GM23338 (cell line): ENCODE measurements around the gene PCSK6. TPM values are rescaled to one million over a fixed set of nuclear protein-coding genes. Genes with fewer than 3 reads are reported as not detected.

Source experiments
- ATAC-seq: fragments of 200-7000 bp; cut with Tn5 transposase; 3 replicates; pipeline ENCODE4 v1.9.1; 2020
- DNase-seq: peaks from one replicate; pipeline ENCODE4 v3.0.0-alpha.2; 2015; ENCODE audit warnings: low spot score
- H2AFZ ChIP-seq: fragments of 200-600 bp; sonication (generic); 2 replicates; pipeline ENCODE4 v1.8.0; 2016; ENCODE audit warnings: antibody characterized with exemption, mild to moderate bottlenecking, moderate library complexity
- H3F3A ChIP-seq: fragments of 200-600 bp; sonication (generic); replicated peaks from 2 replicates; pipeline ENCODE4 v1.8.0; 2017; ENCODE audit warnings: antibody characterized with exemption, mixed run types, low read depth
- H3K27ac ChIP-seq: fragments of 200-600 bp; sonication (generic); 2 replicates; pipeline ENCODE4 v1.6.1; 2016; ENCODE audit warnings: low read depth
- H3K27me3 ChIP-seq: fragments of 200-600 bp; sonication (generic); 2 replicates; pipeline ENCODE4 v1.8.0; 2016; ENCODE audit warnings: mild to moderate bottlenecking, mixed run types, moderate library complexity; ENCODE audit not compliant: insufficient read depth
- H3K36me3 ChIP-seq: fragments of 200-600 bp; sonication (generic); 2 replicates; pipeline ENCODE4 v1.8.0; 2016; ENCODE audit warnings: mild to moderate bottlenecking; ENCODE audit not compliant: insufficient read depth
- H3K4me1 ChIP-seq: fragments of 200-600 bp; sonication (generic); 2 replicates; pipeline ENCODE4 v1.8.0; 2016; ENCODE audit warnings: mild to moderate bottlenecking, moderate library complexity; ENCODE audit not compliant: insufficient read depth
- H3K4me2 ChIP-seq: fragments of 200-600 bp; sonication (generic); 2 replicates; pipeline ENCODE4 v1.7.1; 2017; ENCODE audit warnings: mixed run types
- H3K4me3 ChIP-seq: fragments of 200-600 bp; sonication (generic); 2 replicates; pipeline ENCODE4 v1.6.1; 2016; ENCODE audit warnings: mixed run types
- H3K79me2 ChIP-seq: fragments of 200-600 bp; sonication (generic); replicated peaks from 2 replicates; pipeline ENCODE4 v1.8.0; 2017; ENCODE audit warnings: mild to moderate bottlenecking; ENCODE audit not compliant: insufficient read depth
- H3K9me2 ChIP-seq: fragments of 200-600 bp; sonication (generic); 2 replicates; pipeline ENCODE4 v1.8.0; 2017; ENCODE audit not compliant: insufficient read depth
- H4K20me1 ChIP-seq: fragments of 200-600 bp; sonication (generic); replicated peaks from 2 replicates; pipeline ENCODE4 v1.8.0; 2017; ENCODE audit warnings: mild to moderate bottlenecking; ENCODE audit not compliant: insufficient read depth
- H3K27ac Mint-ChIP-seq: 2 replicates; pipeline ENCODE4 v1.8.0; 2020; ENCODE audit warnings: inconsistent platforms, mild to moderate bottlenecking, moderate library complexity, mixed read lengths
- H3K27me3 Mint-ChIP-seq: 3 replicates; pipeline ENCODE4 v1.8.0; 2022; ENCODE audit warnings: low read depth, mild to moderate bottlenecking, moderate library complexity, mixed read lengths, inconsistent platforms; ENCODE audit not compliant: insufficient read depth, poor library complexity
- H3K36me3 Mint-ChIP-seq: 3 replicates; pipeline ENCODE4 v1.8.0; 2021; ENCODE audit warnings: low read depth, mild to moderate bottlenecking, inconsistent platforms, moderate library complexity, mixed read lengths
- H3K4me1 Mint-ChIP-seq: 3 replicates; pipeline ENCODE4 v1.8.0; 2020; ENCODE audit warnings: mild to moderate bottlenecking, inconsistent platforms, mixed read lengths
- H3K4me3 Mint-ChIP-seq: 3 replicates; pipeline ENCODE4 v1.8.0; 2021; ENCODE audit warnings: moderate library complexity, mild to moderate bottlenecking, inconsistent platforms, mixed read lengths
- H3K9me3 Mint-ChIP-seq: 3 replicates; pipeline ENCODE4 v1.8.0; 2020; ENCODE audit warnings: moderate library complexity, mild to moderate bottlenecking, inconsistent platforms, mixed read lengths
- JUNB ChIP-seq: IDR thresholded peaks from one replicate; pipeline ENCODE4 v1.6.1; 2016; ENCODE audit warnings: antibody characterized with exemption; ENCODE audit not compliant: unreplicated experiment
- NANOG ChIP-seq: IDR thresholded peaks from 2 replicates; pipeline ENCODE4 v1.6.1; 2016; ENCODE audit warnings: antibody characterized with exemption, borderline replicate concordance
- STAT1 ChIP-seq: IDR thresholded peaks from one replicate; pipeline ENCODE4 v1.6.1; 2016; ENCODE audit warnings: antibody characterized with exemption; ENCODE audit not compliant: unreplicated experiment
- ZNF114 ChIP-seq: fragments of 250-450 bp; sonication (Bioruptor Pico); IDR thresholded peaks from 2 replicates; pipeline ENCODE4 v1.5.0; 2020; ENCODE audit warnings: mild to moderate bottlenecking, moderate library complexity
- ZNF331 ChIP-seq: fragments of 250-450 bp; sonication (Bioruptor Pico); IDR thresholded peaks from 2 replicates; pipeline ENCODE4 v1.5.0; 2020; ENCODE audit warnings: low read depth, mild to moderate bottlenecking, moderate library complexity
- polyA plus RNA-seq: library from polyadenylated mRNA; unstranded; fragments of >200 nt; fragmentation: Nextera tagmentation; extraction: Ambion mirVana; gene quantifications from 2 replicates; pipeline ENCODE4 v1.2.1, GENCODE V29; 2016
- total RNA-seq: library from RNA; depleted of rRNA; stranded (reverse); fragments of >200 nt; shearing (Covaris generic); gene quantifications from 2 replicates; pipeline ENCODE4 v1.2.3, GENCODE V29; 2014
- TF ChIP-seq, protein P1 (sequence below): fragments of 250-450 bp; sonication (Bioruptor Pico); IDR thresholded peaks from 2 replicates; pipeline ENCODE4 v1.5.0; 2020; ENCODE audit warnings: mild to moderate bottlenecking, moderate library complexity
- TF ChIP-seq, protein P2 (sequence below): IDR thresholded peaks from 2 replicates; pipeline ENCODE4 v1.6.1; 2016; ENCODE audit warnings: antibody characterized with exemption
- TF ChIP-seq, protein P3 (sequence below): IDR thresholded peaks from one replicate; pipeline ENCODE4 v1.6.1; 2018; ENCODE audit warnings: antibody characterized with exemption; ENCODE audit not compliant: unreplicated experiment

PCSK6 gene
- total and polyA plus RNA-seq, 2 experiments from 2014 or later: 1.7 to 6.7 TPM

DNA sequence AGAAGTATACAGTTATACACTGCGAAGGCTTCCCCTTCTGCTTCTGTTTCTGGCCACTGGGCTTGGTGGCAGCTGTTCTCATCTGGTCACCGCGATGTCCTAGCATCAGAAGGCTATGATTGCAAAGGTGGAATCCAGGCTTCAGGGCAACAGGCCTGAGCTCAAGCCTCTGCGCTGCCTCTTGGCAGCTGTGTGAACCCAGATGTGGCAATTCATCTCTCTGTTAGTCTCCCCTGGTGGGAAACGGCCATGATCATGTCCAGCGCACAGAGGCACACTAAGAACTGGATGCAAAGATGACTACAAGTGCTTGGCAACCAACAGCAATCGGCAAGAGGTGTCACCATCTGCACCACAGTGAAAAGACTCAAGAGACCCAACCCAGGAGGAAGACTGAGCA, 78.9 kb downstream of the PCSK6 start:
- Mint-ChIP-seq H3K36me3 (no peaks in the 10 kb centered on the region; the same call in 2 of the 3 replicates), H3K4me3 (no peak overlapping the region), H3K9me3 (no peaks in the 10 kb centered on the region), H3K4me1 (peaks cover 18% of the 10 kb centered on the region), H3K27me3 (peaks cover 9% of the 10 kb centered on the region), H3K27ac (no peak overlapping the region)
- Histone ChIP-seq H3K4me3 (no peak overlapping the region), H4K20me1 (0 out of 2 replicates have a peak, but pooled peaks cover 3% of the 10 kb centered on the region), H3K27ac (no peak overlapping the region), H2AFZ (0 out of 2 replicates have a peak overlapping the region, but pooled peaks have one; percentile 28), H3K4me1 (no peaks in the 10 kb centered on the region; the same call in 1 of the 2 replicates), H3K27me3 (no peaks in the 10 kb centered on the region), H3K9me2 (no peaks in the 10 kb centered on the region), H3K79me2 (no peaks in the 10 kb centered on the region), H3K36me3 (no peaks in the 10 kb centered on the region), H3K4me2 (no peak overlapping the region), H3F3A (no peaks in the 10 kb centered on the region)
- no peak for DNase-seq
- no peak for ATAC-seq
- no peak for TF ChIP-seq NANOG
- TF ChIP-seq STAT1: no peak
- TF ChIP-seq, protein P1, sequence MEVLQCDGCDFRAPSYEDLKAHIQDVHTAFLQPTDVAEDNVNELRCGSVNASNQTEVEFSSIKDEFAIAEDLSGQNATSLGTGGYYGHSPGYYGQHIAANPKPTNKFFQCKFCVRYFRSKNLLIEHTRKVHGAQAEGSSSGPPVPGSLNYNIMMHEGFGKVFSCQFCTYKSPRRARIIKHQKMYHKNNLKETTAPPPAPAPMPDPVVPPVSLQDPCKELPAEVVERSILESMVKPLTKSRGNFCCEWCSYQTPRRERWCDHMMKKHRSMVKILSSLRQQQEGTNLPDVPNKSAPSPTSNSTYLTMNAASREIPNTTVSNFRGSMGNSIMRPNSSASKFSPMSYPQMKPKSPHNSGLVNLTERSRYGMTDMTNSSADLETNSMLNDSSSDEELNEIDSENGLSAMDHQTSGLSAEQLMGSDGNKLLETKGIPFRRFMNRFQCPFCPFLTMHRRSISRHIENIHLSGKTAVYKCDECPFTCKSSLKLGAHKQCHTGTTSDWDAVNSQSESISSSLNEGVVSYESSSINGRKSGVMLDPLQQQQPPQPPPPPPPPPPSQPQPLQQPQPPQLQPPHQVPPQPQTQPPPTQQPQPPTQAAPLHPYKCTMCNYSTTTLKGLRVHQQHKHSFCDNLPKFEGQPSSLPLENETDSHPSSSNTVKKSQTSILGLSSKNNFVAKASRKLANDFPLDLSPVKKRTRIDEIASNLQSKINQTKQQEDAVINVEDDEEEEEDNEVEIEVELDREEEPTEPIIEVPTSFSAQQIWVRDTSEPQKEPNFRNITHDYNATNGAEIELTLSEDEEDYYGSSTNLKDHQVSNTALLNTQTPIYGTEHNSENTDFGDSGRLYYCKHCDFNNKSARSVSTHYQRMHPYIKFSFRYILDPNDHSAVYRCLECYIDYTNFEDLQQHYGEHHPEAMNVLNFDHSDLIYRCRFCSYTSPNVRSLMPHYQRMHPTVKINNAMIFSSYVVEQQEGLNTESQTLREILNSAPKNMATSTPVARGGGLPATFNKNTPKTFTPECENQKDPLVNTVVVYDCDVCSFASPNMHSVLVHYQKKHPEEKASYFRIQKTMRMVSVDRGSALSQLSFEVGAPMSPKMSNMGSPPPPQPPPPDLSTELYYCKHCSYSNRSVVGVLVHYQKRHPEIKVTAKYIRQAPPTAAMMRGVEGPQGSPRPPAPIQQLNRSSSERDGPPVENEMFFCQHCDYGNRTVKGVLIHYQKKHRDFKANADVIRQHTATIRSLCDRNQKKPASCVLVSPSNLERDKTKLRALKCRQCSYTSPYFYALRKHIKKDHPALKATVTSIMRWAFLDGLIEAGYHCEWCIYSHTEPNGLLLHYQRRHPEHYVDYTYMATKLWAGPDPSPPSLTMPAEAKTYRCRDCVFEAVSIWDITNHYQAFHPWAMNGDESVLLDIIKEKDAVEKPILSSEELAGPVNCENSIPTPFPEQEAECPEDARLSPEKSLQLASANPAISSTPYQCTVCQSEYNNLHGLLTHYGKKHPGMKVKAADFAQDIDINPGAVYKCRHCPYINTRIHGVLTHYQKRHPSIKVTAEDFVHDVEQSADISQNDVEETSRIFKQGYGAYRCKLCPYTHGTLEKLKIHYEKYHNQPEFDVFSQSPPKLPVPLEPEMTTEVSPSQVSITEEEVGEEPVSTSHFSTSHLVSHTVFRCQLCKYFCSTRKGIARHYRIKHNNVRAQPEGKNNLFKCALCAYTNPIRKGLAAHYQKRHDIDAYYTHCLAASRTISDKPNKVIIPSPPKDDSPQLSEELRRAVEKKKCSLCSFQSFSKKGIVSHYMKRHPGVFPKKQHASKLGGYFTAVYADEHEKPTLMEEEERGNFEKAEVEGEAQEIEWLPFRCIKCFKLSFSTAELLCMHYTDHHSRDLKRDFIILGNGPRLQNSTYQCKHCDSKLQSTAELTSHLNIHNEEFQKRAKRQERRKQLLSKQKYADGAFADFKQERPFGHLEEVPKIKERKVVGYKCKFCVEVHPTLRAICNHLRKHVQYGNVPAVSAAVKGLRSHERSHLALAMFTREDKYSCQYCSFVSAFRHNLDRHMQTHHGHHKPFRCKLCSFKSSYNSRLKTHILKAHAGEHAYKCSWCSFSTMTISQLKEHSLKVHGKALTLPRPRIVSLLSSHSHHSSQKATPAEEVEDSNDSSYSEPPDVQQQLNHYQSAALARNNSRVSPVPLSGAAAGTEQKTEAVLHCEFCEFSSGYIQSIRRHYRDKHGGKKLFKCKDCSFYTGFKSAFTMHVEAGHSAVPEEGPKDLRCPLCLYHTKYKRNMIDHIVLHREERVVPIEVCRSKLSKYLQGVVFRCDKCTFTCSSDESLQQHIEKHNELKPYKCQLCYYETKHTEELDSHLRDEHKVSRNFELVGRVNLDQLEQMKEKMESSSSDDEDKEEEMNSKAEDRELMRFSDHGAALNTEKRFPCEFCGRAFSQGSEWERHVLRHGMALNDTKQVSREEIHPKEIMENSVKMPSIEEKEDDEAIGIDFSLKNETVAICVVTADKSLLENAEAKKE (CRISPR knock-in tag): no peak
- TF ChIP-seq ZNF114 (CRISPR knock-in tag): no peak
- no peak for TF ChIP-seq ZNF331 (CRISPR knock-in tag)
- TF ChIP-seq JUNB: no peak
- TF ChIP-seq, protein P2, sequence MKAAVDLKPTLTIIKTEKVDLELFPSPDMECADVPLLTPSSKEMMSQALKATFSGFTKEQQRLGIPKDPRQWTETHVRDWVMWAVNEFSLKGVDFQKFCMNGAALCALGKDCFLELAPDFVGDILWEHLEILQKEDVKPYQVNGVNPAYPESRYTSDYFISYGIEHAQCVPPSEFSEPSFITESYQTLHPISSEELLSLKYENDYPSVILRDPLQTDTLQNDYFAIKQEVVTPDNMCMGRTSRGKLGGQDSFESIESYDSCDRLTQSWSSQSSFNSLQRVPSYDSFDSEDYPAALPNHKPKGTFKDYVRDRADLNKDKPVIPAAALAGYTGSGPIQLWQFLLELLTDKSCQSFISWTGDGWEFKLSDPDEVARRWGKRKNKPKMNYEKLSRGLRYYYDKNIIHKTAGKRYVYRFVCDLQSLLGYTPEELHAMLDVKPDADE: no peak
- TF ChIP-seq, protein P3, sequence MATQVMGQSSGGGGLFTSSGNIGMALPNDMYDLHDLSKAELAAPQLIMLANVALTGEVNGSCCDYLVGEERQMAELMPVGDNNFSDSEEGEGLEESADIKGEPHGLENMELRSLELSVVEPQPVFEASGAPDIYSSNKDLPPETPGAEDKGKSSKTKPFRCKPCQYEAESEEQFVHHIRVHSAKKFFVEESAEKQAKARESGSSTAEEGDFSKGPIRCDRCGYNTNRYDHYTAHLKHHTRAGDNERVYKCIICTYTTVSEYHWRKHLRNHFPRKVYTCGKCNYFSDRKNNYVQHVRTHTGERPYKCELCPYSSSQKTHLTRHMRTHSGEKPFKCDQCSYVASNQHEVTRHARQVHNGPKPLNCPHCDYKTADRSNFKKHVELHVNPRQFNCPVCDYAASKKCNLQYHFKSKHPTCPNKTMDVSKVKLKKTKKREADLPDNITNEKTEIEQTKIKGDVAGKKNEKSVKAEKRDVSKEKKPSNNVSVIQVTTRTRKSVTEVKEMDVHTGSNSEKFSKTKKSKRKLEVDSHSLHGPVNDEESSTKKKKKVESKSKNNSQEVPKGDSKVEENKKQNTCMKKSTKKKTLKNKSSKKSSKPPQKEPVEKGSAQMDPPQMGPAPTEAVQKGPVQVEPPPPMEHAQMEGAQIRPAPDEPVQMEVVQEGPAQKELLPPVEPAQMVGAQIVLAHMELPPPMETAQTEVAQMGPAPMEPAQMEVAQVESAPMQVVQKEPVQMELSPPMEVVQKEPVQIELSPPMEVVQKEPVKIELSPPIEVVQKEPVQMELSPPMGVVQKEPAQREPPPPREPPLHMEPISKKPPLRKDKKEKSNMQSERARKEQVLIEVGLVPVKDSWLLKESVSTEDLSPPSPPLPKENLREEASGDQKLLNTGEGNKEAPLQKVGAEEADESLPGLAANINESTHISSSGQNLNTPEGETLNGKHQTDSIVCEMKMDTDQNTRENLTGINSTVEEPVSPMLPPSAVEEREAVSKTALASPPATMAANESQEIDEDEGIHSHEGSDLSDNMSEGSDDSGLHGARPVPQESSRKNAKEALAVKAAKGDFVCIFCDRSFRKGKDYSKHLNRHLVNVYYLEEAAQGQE: no peak
